Fibroblast of lung (primary cell): ENCODE results near the gene CERS6. TPM values are rescaled to one million over a fixed set of nuclear protein-coding genes. Genes with fewer than 3 reads are reported as not detected.

Experiments
- DNase-seq, 2 donors: peaks; one replicate each; pipeline versions ENCODE4 v3.0.0 to v3.0.0-alpha.2; 2010; ENCODE audit warnings: low read depth in 2 of 2
- H2AFZ ChIP-seq: 2 replicates; pipeline ENCODE4 v1.5.1; 2012; ENCODE audit warnings: low read length, control low read depth, inconsistent platforms
- H3K27ac ChIP-seq: 2 replicates; pipeline ENCODE4 v1.5.1; 2011; ENCODE audit warnings: low read length, control low read depth; ENCODE audit not compliant: insufficient read depth
- H3K27me3 ChIP-seq: 2 replicates; pipeline ENCODE4 v1.5.1; 2011; ENCODE audit warnings: mild to moderate bottlenecking, low read length; ENCODE audit not compliant: control insufficient read depth, insufficient read depth
- H3K36me3 ChIP-seq: 2 replicates; pipeline ENCODE4 v1.5.1; 2011; ENCODE audit warnings: low read length; ENCODE audit not compliant: control insufficient read depth, insufficient read depth
- H3K4me1 ChIP-seq: 2 replicates; pipeline ENCODE4 v1.5.1; 2011; ENCODE audit warnings: low read length; ENCODE audit not compliant: control insufficient read depth, insufficient read depth; ENCODE audit errors: extremely low read depth
- H3K4me2 ChIP-seq: 2 replicates; pipeline ENCODE4 v1.5.1; 2011; ENCODE audit warnings: low read length, control low read depth; ENCODE audit not compliant: insufficient read depth; ENCODE audit errors: extremely low read depth
- H3K4me3 ChIP-seq, 4 experiments: fragments of 200-600 bp in 1 of 4; sonication (generic) in 1 of 4; replicated peaks in 1 of 4; 2 replicates each; pipeline ENCODE4 v1.5.1; 2011 to 2016; ENCODE audit warnings: low read length in 4 of 4, low read depth in 3 of 4, mild to moderate bottlenecking in 3 of 4, control low read depth in 2 of 4, inconsistent platforms in 1 of 4, mixed read lengths in 1 of 4; ENCODE audit not compliant: insufficient read depth in 1 of 4; ENCODE audit errors: control extremely low read depth in 1 of 4
- H3K79me2 ChIP-seq: 2 replicates; pipeline ENCODE4 v1.5.1; 2012; ENCODE audit warnings: mild to moderate bottlenecking, low read length, inconsistent platforms; ENCODE audit not compliant: control insufficient read depth, insufficient read depth
- H3K9ac ChIP-seq: 2 replicates; pipeline ENCODE4 v1.5.1; 2011; ENCODE audit warnings: mild to moderate bottlenecking, low read length, control low read depth; ENCODE audit not compliant: insufficient read depth
- H3K9me3 ChIP-seq: 2 replicates; pipeline ENCODE4 v1.5.1; 2012; ENCODE audit warnings: low read depth, low read length; ENCODE audit not compliant: control insufficient read depth, insufficient read depth
- H4K20me1 ChIP-seq: 2 replicates; pipeline ENCODE4 v1.5.1; 2011; ENCODE audit warnings: low read length; ENCODE audit not compliant: control insufficient read depth, insufficient read depth; ENCODE audit errors: extremely low read depth
- EZH2 ChIP-seq: IDR thresholded peaks from 2 replicates; pipeline ENCODE4 v1.5.1; 2012; ENCODE audit warnings: low read length, control low read depth, mild to moderate bottlenecking; ENCODE audit errors: missing control alignments
- polyA plus RNA-seq, 2 donors: library from polyadenylated mRNA; depleted of rRNA in 1 of 2; stranded (reverse) in 1 of 2; unstranded in 1 of 2; fragments of >200 nt; gene quantifications; 2 replicates each; pipeline ENCODE4 v1.2.1, GENCODE V29; 2011 to 2012; ENCODE audit warnings: missing spikeins in 1 of 2
- total RNA-seq: library from RNA; depleted of rRNA; stranded (reverse); fragments of >200 nt; gene quantifications from 2 replicates; pipeline ENCODE4 v1.2.1, GENCODE V29; 2014
- TF ChIP-seq, protein P1 (sequence below), 2 donors: IDR thresholded peaks in 1 of 2; conservative IDR thresholded peaks in 1 of 2; 1 replicate in 1 of 2; 2 replicates in 1 of 2; pipeline ENCODE4 v1.5.1; 2011 to 2012; ENCODE audit warnings: low read length in 2 of 2, control low read depth in 1 of 2, inconsistent platforms in 1 of 2, low read depth in 1 of 2, mild to moderate bottlenecking in 1 of 2

The CERS6 gene
- total and polyA plus RNA-seq, 2 donors (not counting 1 experiment from before 2014, with no cell fraction given) = 7.2 to 16.5 TPM

DNA sequence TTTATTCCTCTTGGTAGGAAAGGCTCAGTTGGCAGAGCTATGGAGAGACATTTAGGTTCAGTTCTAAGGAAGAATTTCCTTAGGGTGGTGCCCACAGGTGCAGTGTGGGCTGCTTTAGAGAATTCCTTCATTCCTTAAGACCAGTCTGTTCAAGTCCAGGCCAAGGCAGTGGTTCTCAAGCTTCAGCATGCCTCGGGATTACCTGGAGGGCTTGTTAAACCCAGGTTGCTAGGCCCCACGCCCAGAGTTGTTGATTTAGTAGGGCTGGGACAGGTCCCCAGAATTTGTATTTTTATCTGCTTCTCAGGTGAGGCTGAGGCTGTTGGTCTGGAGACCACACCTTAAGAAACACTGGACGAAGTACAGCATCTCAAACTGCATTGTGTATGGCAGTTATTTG is 68.9 kb downstream of the CERS6 start:
- no peak for TF ChIP-seq EZH2
- TF ChIP-seq, protein P1, sequence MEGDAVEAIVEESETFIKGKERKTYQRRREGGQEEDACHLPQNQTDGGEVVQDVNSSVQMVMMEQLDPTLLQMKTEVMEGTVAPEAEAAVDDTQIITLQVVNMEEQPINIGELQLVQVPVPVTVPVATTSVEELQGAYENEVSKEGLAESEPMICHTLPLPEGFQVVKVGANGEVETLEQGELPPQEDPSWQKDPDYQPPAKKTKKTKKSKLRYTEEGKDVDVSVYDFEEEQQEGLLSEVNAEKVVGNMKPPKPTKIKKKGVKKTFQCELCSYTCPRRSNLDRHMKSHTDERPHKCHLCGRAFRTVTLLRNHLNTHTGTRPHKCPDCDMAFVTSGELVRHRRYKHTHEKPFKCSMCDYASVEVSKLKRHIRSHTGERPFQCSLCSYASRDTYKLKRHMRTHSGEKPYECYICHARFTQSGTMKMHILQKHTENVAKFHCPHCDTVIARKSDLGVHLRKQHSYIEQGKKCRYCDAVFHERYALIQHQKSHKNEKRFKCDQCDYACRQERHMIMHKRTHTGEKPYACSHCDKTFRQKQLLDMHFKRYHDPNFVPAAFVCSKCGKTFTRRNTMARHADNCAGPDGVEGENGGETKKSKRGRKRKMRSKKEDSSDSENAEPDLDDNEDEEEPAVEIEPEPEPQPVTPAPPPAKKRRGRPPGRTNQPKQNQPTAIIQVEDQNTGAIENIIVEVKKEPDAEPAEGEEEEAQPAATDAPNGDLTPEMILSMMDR (conservative IDR thresholded peaks at IDR 0.05 in 1 of 2, IDR thresholded peaks at IDR 0.05 in 1 of 2; ENCODE audit: low read depth in 1 of 2, low read length in 2 of 2) = no peak
- H3K36me3 ChIP-seq = no peaks in the 10 kb centered on the region
- no peak overlapping the region for H3K4me2 ChIP-seq
- H4K20me1 ChIP-seq = no peaks in the 10 kb centered on the region
- H2AFZ ChIP-seq = no peak overlapping the region
- H3K79me2 ChIP-seq = no peaks in the 10 kb centered on the region
- H3K4me3 ChIP-seq = no peak overlapping the region
- no peaks in the 10 kb centered on the region for H3K27me3 ChIP-seq
- H3K27ac ChIP-seq = no peak overlapping the region
- DNase-seq = no peak
- peaks cover 10% of the 10 kb centered on the region for H3K4me1 ChIP-seq
- H3K9me3 ChIP-seq = no peaks in the 10 kb centered on the region
- H3K9ac ChIP-seq = no peak overlapping the region

DNA sequence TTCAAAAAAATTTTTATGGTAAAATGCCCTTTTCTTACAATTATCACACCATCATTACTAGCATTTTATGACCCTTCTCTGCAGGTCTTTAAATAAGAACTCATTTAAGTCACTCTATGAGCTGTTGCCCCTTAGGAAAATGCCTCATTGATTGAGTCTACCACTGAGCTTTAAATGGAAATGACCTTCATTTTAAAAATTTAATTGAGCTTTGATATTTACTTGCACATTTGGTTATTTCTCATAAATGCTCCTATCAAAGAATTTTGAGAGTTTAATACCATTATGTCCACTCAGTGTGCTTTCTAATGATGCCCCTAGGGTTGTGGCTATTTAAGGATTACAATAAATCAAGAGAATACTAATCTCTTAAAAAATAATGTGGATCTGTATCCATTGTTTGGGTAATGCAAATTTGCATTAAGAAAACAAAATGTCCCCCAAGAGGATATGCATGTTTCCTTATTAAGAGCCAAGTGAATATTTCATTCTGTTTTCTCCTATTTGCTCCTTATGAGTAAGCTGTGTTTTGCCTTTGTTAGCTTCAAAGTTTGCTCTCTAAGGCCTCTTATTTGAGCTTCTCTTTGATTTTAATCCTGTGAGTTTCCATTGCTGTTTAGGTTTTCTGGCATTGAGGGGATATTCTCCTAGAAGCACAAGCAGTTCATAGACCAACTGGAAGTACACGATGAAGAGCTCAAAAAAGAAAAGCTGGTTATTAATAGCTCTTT is 69.8 kb downstream of the CERS6 start:
- no peaks in the 10 kb centered on the region for H3K79me2 ChIP-seq
- H3K4me1 ChIP-seq = peaks cover 11% of the 10 kb centered on the region
- no peaks in the 10 kb centered on the region for H3K9me3 ChIP-seq
- no peak overlapping the region for H2AFZ ChIP-seq
- no peak overlapping the region for H3K4me3 ChIP-seq
- no peaks in the 10 kb centered on the region for H3K27me3 ChIP-seq
- no peak overlapping the region for H3K4me2 ChIP-seq
- TF ChIP-seq, protein P1 (conservative IDR thresholded peaks at IDR 0.05 in 1 of 2, IDR thresholded peaks at IDR 0.05 in 1 of 2; ENCODE audit: low read depth in 1 of 2, low read length in 2 of 2) = no peak
- TF ChIP-seq EZH2 = no peak
- no peaks in the 10 kb centered on the region for H3K36me3 ChIP-seq
- no peak overlapping the region for H3K9ac ChIP-seq
- no peak overlapping the region for H3K27ac ChIP-seq
- H4K20me1 ChIP-seq = no peaks in the 10 kb centered on the region
- DNase-seq = no peak

DNA sequence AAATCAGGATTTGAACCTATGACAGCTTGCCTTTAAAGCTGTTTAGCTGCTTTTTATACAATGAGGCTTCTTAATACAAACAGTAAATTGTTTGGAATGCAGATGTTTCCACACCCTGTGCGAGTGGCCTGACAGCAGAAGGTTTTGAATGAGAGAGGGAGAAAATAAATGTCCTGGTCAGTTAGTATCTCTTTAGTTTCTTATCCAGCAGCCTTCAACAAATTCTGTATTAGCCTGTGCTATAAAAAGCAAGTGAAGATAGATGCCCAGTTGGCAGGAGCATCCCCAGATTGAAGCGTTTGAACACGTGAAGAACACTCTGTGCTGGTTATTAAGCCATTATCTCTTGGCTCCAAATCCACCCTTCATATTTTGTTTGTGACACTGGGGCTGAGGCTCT is 70.6 kb downstream of the CERS6 start:
- Histone ChIP-seq H3K4me2 (no peak overlapping the region), H3K36me3 (no peaks in the 10 kb centered on the region), H2AFZ (no peak overlapping the region), H3K4me1 (peaks cover 9% of the 10 kb centered on the region), H3K27ac (no peak overlapping the region), H3K27me3 (no peaks in the 10 kb centered on the region), H4K20me1 (no peaks in the 10 kb centered on the region), H3K79me2 (no peaks in the 10 kb centered on the region), H3K9ac (no peak overlapping the region), H3K4me3 (no peak overlapping the region), H3K9me3 (no peaks in the 10 kb centered on the region)
- TF ChIP-seq, protein P1 (conservative IDR thresholded peaks at IDR 0.05 in 1 of 2, IDR thresholded peaks at IDR 0.05 in 1 of 2; ENCODE audit: low read depth in 1 of 2, low read length in 2 of 2) = no peak
- TF ChIP-seq EZH2 = no peak
- DNase-seq = peak in 1 of 2 donors; percentile 38
